WTC11 (cell line): Measurements from ENCODE around the gene THY1. TPM values are rescaled to one million over a fixed set of nuclear protein-coding genes. Genes with fewer than 3 reads are reported as not detected.

Experiments used
- ATAC-seq: fragments of 200-7000 bp; cut with Tn5 transposase; 2 replicates; pipeline ENCODE4 v1.10.0; 2021; ENCODE audit warnings: mild to moderate bottlenecking, moderate library complexity
- CTCF ChIA-PET: fragments of 300-600 bp; sonication (Branson Sonifier 250); formaldehyde crosslinking; loops from one replicate; lab custom pipeline; 2021; ENCODE audit warnings: antibody characterized with exemption; lab: Charles Lee
- POLR2A ChIA-PET: fragments of 350-600 bp; sonication (Branson Sonifier 250); formaldehyde crosslinking; loops from one replicate; lab custom pipeline; 2021; ENCODE audit warnings: antibody characterized with exemption; lab: Charles Lee
- DNase-seq: peaks from one replicate; pipeline ENCODE4 v3.0.0; 2021; ENCODE audit warnings: low spot score
- H3K27ac Mint-ChIP-seq: 2 replicates; pipeline ENCODE4 v1.8.0; 2021; ENCODE audit warnings: mixed read lengths
- H3K27me3 Mint-ChIP-seq: 2 replicates; pipeline ENCODE4 v1.8.0; 2021; ENCODE audit warnings: low read depth, mild to moderate bottlenecking, moderate library complexity, mixed read lengths
- H3K36me3 Mint-ChIP-seq: 2 replicates; pipeline ENCODE4 v1.8.0; 2021; ENCODE audit warnings: mixed read lengths
- H3K4me1 Mint-ChIP-seq: 2 replicates; pipeline ENCODE4 v1.8.0; 2022; ENCODE audit warnings: mixed read lengths
- H3K4me3 Mint-ChIP-seq: 2 replicates; pipeline ENCODE4 v1.8.0; 2021; ENCODE audit warnings: mild to moderate bottlenecking, moderate library complexity, mixed read lengths
- H3K9me3 Mint-ChIP-seq: 2 replicates; pipeline ENCODE4 v1.8.0; 2021; ENCODE audit warnings: mixed read lengths
- EMX1 ChIP-seq: fragments of 250-450 bp; sonication (Bioruptor Pico); IDR thresholded peaks from 2 replicates; pipeline ENCODE4 v1.8.0; 2021; ENCODE audit warnings: mild to moderate bottlenecking
- FOXK1 ChIP-seq: sonication (generic); formaldehyde crosslinking; IDR thresholded peaks from 2 replicates; pipeline ENCODE4 v1.8.0; 2022; ENCODE audit warnings: mild to moderate bottlenecking, moderate library complexity, missing genetic modification reagents
- FOXP1 ChIP-seq: sonication (generic); formaldehyde crosslinking; IDR thresholded peaks from 2 replicates; pipeline ENCODE4 v1.8.0; 2022; ENCODE audit warnings: missing genetic modification reagents, mild to moderate bottlenecking, moderate library complexity, borderline replicate concordance
- GRHL2 ChIP-seq: fragments of 250-450 bp; sonication (Bioruptor Pico); IDR thresholded peaks from 2 replicates; pipeline ENCODE4 v1.8.0; 2022; ENCODE audit warnings: mild to moderate bottlenecking, moderate library complexity; ENCODE audit not compliant: insufficient replicate concordance, severe bottlenecking
- GTF2I ChIP-seq: fragments of 250-450 bp; sonication (Bioruptor Pico); conservative IDR thresholded peaks from 2 replicates; pipeline ENCODE4 v1.4.0; 2021; ENCODE audit warnings: mild to moderate bottlenecking
- IRF2 ChIP-seq: sonication (generic); formaldehyde crosslinking; IDR thresholded peaks from 2 replicates; pipeline ENCODE4 v1.8.0; 2022; ENCODE audit warnings: low read depth, missing genetic modification reagents, borderline replicate concordance
- JAZF1 ChIP-seq: fragments of 250-450 bp; sonication (Bioruptor Pico); IDR thresholded peaks from 2 replicates; pipeline ENCODE4 v1.9.0; 2021; ENCODE audit warnings: moderate library complexity, mild to moderate bottlenecking, inconsistent platforms
- JUN ChIP-seq: sonication (generic); formaldehyde crosslinking; IDR thresholded peaks from 2 replicates; pipeline ENCODE4 v1.8.0; 2023; ENCODE audit warnings: mild to moderate bottlenecking, missing genetic modification reagents
- KAT7 ChIP-seq: sonication (generic); formaldehyde crosslinking; IDR thresholded peaks from 2 replicates; pipeline ENCODE4 v1.8.1; 2023; ENCODE audit warnings: missing genetic modification reagents, mild to moderate bottlenecking, borderline replicate concordance
- MYBL2 ChIP-seq: sonication (generic); formaldehyde crosslinking; IDR thresholded peaks from 2 replicates; pipeline ENCODE4 v1.8.1; 2023; ENCODE audit warnings: mild to moderate bottlenecking, moderate library complexity, missing genetic modification reagents
- NFYB ChIP-seq: sonication (generic); formaldehyde crosslinking; conservative IDR thresholded peaks from 2 replicates; pipeline ENCODE4 v1.8.0; 2022; ENCODE audit warnings: low read depth, missing genetic modification reagents
- NR1H2 ChIP-seq: sonication (generic); formaldehyde crosslinking; IDR thresholded peaks from 2 replicates; pipeline ENCODE4 v1.9.0; 2021; ENCODE audit warnings: mild to moderate bottlenecking, moderate library complexity, missing genetic modification reagents
- NR2C2 ChIP-seq: sonication (generic); formaldehyde crosslinking; IDR thresholded peaks from 2 replicates; pipeline ENCODE4 v1.8.0; 2022; ENCODE audit warnings: mild to moderate bottlenecking, missing genetic modification reagents
- PRRX2 ChIP-seq: fragments of 250-450 bp; sonication (Bioruptor Pico); IDR thresholded peaks from 2 replicates; pipeline ENCODE4 v1.8.0; 2021; ENCODE audit warnings: mild to moderate bottlenecking
- SMAD3 ChIP-seq: sonication (generic); formaldehyde crosslinking; IDR thresholded peaks from 2 replicates; pipeline ENCODE4 v1.8.0; 2022; ENCODE audit warnings: missing genetic modification reagents, mild to moderate bottlenecking, borderline replicate concordance
- SMAD4 ChIP-seq: sonication (generic); formaldehyde crosslinking; IDR thresholded peaks from 2 replicates; pipeline ENCODE4 v1.8.0; 2022; ENCODE audit warnings: mild to moderate bottlenecking, missing genetic modification reagents
- TCF7 ChIP-seq: sonication (generic); formaldehyde crosslinking; IDR thresholded peaks from 2 replicates; pipeline ENCODE4 v1.8.0; 2022; ENCODE audit warnings: mild to moderate bottlenecking, low read depth, missing genetic modification reagents, moderate library complexity
- TEAD1 ChIP-seq: sonication (generic); formaldehyde crosslinking; IDR thresholded peaks from 2 replicates; pipeline ENCODE4 v1.8.0; 2022; ENCODE audit warnings: mild to moderate bottlenecking, missing genetic modification reagents
- total RNA-seq: library from RNA; stranded (reverse); gene quantifications from 3 replicates; pipeline ENCODE4 v1.2.3, GENCODE V29; 2021
- TF ChIP-seq, protein P1 (sequence below): sonication (generic); formaldehyde crosslinking; IDR thresholded peaks from 2 replicates; pipeline ENCODE4 v1.8.0; 2022; ENCODE audit warnings: mild to moderate bottlenecking, missing genetic modification reagents
- TF ChIP-seq, protein P2 (sequence below): sonication (generic); formaldehyde crosslinking; IDR thresholded peaks from 2 replicates; pipeline ENCODE4 v1.8.1; 2022; ENCODE audit warnings: missing genetic modification reagents, borderline replicate concordance
- TF ChIP-seq, protein P3 (sequence below): sonication (generic); formaldehyde crosslinking; IDR thresholded peaks from 2 replicates; pipeline ENCODE4 v1.8.1; 2022; ENCODE audit warnings: mild to moderate bottlenecking, moderate library complexity, missing genetic modification reagents
- TF ChIP-seq, protein P4 (sequence below): sonication (generic); formaldehyde crosslinking; IDR thresholded peaks from 2 replicates; pipeline ENCODE4 v1.8.1; 2022; ENCODE audit warnings: mild to moderate bottlenecking, missing genetic modification reagents, moderate library complexity, borderline replicate concordance
- TF ChIP-seq, protein P5 (sequence below): sonication (generic); formaldehyde crosslinking; conservative IDR thresholded peaks from 2 replicates; pipeline ENCODE4 v1.8.1; 2022; ENCODE audit warnings: mild to moderate bottlenecking, missing genetic modification reagents
- TF ChIP-seq, protein P6 (sequence below): sonication (generic); formaldehyde crosslinking; IDR thresholded peaks from 2 replicates; pipeline ENCODE4 v1.8.1; 2023; ENCODE audit warnings: mild to moderate bottlenecking, missing genetic modification reagents, moderate library complexity
- TF ChIP-seq, protein P7 (sequence below): fragments of 250-450 bp; sonication (Bioruptor Pico); conservative IDR thresholded peaks from 2 replicates; pipeline ENCODE4 v1.9.0; 2021; ENCODE audit warnings: mild to moderate bottlenecking
- TF ChIP-seq, protein P8 (sequence below): sonication (generic); formaldehyde crosslinking; IDR thresholded peaks from 2 replicates; pipeline ENCODE4 v1.8.0; 2023; ENCODE audit warnings: missing genetic modification reagents
- TF ChIP-seq, protein P9 (sequence below): sonication (generic); formaldehyde crosslinking; IDR thresholded peaks from 2 replicates; pipeline ENCODE4 v1.8.1; 2023; ENCODE audit warnings: mild to moderate bottlenecking, missing genetic modification reagents

Gene THY1
- total RNA-seq, 1 experiment from 2014 or later = 325 TPM

DNA sequence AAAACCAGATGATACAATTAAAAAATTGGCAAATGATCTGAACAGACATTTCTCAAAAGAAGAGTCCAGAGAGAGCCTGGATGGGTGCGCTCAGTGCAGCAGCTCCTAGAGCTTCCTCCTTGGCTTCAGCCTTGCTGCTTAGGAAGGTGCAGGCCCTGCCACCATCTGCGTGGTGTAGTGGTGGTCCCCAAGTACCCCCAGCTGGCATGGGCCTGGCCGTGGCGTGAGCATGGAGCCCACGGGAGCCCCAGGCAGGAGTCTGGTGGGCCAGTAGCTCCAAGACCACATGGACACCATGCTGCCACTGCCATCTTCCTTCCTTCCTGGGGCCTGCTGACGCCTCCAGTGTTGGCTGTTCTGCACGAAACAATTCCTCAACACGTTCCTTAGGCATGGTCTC, 20.5 kb downstream of the THY1 start (continued):
- TF ChIP-seq, protein P1, sequence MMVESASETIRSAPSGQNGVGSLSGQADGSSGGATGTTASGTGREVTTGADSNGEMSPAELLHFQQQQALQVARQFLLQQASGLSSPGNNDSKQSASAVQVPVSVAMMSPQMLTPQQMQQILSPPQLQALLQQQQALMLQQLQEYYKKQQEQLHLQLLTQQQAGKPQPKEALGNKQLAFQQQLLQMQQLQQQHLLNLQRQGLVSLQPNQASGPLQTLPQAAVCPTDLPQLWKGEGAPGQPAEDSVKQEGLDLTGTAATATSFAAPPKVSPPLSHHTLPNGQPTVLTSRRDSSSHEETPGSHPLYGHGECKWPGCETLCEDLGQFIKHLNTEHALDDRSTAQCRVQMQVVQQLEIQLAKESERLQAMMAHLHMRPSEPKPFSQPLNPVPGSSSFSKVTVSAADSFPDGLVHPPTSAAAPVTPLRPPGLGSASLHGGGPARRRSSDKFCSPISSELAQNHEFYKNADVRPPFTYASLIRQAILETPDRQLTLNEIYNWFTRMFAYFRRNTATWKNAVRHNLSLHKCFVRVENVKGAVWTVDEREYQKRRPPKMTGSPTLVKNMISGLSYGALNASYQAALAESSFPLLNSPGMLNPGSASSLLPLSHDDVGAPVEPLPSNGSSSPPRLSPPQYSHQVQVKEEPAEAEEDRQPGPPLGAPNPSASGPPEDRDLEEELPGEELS (CRISPR knock-in tag) = no peak
- no peak for TF ChIP-seq SMAD4
- TF ChIP-seq GRHL2 = no peak
- TF ChIP-seq NR1H2 (CRISPR knock-in tag) = no peak
- TF ChIP-seq NR2C2 (CRISPR knock-in tag) = no peak
- TF ChIP-seq TEAD1 (CRISPR knock-in tag) = no peak
- TF ChIP-seq, protein P2, sequence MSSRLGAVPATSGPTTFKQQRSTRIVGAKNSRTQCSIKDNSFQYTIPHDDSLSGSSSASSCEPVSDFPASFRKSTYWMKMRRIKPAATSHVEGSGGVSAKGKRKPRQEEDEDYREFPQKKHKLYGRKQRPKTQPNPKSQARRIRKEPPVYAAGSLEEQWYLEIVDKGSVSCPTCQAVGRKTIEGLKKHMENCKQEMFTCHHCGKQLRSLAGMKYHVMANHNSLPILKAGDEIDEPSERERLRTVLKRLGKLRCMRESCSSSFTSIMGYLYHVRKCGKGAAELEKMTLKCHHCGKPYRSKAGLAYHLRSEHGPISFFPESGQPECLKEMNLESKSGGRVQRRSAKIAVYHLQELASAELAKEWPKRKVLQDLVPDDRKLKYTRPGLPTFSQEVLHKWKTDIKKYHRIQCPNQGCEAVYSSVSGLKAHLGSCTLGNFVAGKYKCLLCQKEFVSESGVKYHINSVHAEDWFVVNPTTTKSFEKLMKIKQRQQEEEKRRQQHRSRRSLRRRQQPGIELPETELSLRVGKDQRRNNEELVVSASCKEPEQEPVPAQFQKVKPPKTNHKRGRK (CRISPR knock-in tag) = no peak
- no peak for TF ChIP-seq MYBL2 (CRISPR knock-in tag)

DNA sequence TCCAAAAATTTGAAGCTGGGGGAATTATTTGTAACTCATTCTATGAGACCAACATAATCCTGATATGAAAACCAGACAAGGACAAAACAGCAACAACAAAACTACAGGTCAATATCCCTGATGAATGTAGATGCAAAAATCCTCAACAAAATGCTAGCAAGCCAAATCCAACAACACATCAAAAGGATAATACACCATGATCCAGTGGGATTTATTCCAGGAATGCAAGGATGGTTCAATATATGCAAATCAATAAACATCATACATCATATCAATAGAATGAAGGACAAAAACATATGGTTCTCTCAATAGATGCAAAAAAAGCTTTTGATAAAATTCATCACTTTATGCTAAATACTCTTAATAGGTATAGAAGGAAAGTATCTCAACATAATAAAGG, 22.1 kb downstream of the THY1 start:
- H3K4me1 Mint-ChIP-seq = no peaks in the 10 kb centered on the region
- peaks cover 35% of the 10 kb centered on the region for H3K9me3 Mint-ChIP-seq
- TF ChIP-seq TEAD1 (CRISPR knock-in tag) (no peak), SMAD3 (CRISPR knock-in tag) (no peak), NFYB (CRISPR knock-in tag) (no peak), JUN (CRISPR knock-in tag) (no peak), PRRX2 (CRISPR knock-in tag) (no peak), KAT7 (no peak), EMX1 (CRISPR knock-in tag) (no peak), IRF2 (CRISPR knock-in tag) (no peak), GTF2I (no peak), TCF7 (no peak), JAZF1 (CRISPR knock-in tag) (no peak), FOXP1 (CRISPR knock-in tag) (no peak), FOXK1 (CRISPR knock-in tag) (no peak)
- TF ChIP-seq, protein P3, sequence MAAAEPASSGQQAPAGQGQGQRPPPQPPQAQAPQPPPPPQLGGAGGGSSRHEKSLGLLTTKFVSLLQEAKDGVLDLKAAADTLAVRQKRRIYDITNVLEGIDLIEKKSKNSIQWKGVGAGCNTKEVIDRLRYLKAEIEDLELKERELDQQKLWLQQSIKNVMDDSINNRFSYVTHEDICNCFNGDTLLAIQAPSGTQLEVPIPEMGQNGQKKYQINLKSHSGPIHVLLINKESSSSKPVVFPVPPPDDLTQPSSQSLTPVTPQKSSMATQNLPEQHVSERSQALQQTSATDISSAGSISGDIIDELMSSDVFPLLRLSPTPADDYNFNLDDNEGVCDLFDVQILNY = no peak
- TF ChIP-seq, protein P4, sequence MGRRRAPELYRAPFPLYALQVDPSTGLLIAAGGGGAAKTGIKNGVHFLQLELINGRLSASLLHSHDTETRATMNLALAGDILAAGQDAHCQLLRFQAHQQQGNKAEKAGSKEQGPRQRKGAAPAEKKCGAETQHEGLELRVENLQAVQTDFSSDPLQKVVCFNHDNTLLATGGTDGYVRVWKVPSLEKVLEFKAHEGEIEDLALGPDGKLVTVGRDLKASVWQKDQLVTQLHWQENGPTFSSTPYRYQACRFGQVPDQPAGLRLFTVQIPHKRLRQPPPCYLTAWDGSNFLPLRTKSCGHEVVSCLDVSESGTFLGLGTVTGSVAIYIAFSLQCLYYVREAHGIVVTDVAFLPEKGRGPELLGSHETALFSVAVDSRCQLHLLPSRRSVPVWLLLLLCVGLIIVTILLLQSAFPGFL (CRISPR knock-in tag) = no peak
- TF ChIP-seq, protein P5, sequence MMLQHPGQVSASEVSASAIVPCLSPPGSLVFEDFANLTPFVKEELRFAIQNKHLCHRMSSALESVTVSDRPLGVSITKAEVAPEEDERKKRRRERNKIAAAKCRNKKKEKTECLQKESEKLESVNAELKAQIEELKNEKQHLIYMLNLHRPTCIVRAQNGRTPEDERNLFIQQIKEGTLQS (CRISPR knock-in tag) = no peak
- TF ChIP-seq, protein P6, sequence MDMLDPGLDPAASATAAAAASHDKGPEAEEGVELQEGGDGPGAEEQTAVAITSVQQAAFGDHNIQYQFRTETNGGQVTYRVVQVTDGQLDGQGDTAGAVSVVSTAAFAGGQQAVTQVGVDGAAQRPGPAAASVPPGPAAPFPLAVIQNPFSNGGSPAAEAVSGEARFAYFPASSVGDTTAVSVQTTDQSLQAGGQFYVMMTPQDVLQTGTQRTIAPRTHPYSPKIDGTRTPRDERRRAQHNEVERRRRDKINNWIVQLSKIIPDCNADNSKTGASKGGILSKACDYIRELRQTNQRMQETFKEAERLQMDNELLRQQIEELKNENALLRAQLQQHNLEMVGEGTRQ = no peak
- TF ChIP-seq, protein P7, sequence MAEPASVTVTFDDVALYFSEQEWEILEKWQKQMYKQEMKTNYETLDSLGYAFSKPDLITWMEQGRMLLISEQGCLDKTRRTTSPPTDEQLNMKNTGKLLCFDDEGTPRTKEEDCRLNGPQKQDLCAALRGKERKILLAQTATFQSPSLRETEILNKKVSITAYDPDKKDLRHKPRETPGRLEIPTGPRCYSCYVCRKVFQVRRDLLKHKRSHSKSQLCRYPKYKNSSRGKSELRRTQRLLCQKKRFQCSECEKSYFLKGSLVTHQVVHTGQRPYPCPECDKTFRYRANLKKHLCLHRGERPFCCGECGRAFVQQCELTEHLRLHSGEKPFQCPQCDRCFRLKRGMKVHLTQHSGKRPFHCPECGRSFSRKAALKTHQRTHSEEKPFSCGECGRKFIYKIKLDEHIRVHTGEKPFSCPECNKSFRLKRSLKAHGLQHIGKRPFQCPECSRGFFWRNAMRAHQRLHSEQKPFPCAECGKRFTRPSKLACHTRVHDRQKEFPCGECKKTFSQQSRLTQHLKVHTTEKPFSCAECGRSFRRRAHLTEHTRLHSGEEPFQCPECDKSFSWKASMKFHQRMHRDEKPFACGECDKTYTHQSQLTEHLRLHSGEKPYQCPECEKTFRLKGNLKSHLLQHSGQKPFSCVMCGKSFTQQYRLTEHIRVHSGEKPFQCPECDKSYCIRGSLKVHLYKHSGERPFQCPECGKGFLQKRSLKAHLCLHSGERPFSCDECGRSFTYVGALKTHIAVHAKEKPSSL (CRISPR knock-in tag) = no peak
- TF ChIP-seq, protein P8, sequence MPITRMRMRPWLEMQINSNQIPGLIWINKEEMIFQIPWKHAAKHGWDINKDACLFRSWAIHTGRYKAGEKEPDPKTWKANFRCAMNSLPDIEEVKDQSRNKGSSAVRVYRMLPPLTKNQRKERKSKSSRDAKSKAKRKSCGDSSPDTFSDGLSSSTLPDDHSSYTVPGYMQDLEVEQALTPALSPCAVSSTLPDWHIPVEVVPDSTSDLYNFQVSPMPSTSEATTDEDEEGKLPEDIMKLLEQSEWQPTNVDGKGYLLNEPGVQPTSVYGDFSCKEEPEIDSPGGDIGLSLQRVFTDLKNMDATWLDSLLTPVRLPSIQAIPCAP (CRISPR knock-in tag) = no peak
- TF ChIP-seq, protein P9, sequence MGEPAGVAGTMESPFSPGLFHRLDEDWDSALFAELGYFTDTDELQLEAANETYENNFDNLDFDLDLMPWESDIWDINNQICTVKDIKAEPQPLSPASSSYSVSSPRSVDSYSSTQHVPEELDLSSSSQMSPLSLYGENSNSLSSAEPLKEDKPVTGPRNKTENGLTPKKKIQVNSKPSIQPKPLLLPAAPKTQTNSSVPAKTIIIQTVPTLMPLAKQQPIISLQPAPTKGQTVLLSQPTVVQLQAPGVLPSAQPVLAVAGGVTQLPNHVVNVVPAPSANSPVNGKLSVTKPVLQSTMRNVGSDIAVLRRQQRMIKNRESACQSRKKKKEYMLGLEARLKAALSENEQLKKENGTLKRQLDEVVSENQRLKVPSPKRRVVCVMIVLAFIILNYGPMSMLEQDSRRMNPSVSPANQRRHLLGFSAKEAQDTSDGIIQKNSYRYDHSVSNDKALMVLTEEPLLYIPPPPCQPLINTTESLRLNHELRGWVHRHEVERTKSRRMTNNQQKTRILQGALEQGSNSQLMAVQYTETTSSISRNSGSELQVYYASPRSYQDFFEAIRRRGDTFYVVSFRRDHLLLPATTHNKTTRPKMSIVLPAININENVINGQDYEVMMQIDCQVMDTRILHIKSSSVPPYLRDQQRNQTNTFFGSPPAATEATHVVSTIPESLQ (CRISPR knock-in tag) = no peak
- no peak overlapping the region for H3K27ac Mint-ChIP-seq
- POLR2A ChIA-PET = no interaction called here
- H3K36me3 Mint-ChIP-seq = peaks cover 19% of the 10 kb centered on the region
- ATAC-seq (no peak), DNase-seq (no peak)
- peaks cover 3% of the 10 kb centered on the region; the same call in 1 of the 2 replicates for H3K27me3 Mint-ChIP-seq
- CTCF ChIA-PET = no interaction called here
- H3K4me3 Mint-ChIP-seq = no peak overlapping the region
